ENCODE measurements around the gene GBF1.

GBF1 gene

GRCh38 chr10:102411341-102412255 lies 166.3 kb downstream of the GBF1 start:
- DNase-seq: no peak

GRCh38 chr10:102412293-102412692 lies 167.0 kb downstream of the GBF1 start:
- no peak for DNase-seq

GRCh38 chr10:102413053-102413705 lies 167.8 kb downstream of the GBF1 start:
- DNase-seq: peak; percentile 85

GRCh38 chr10:102413806-102414561 lies 168.7 kb downstream of the GBF1 start:
- DNase-seq: no peak

GRCh38 chr10:102414749-102415148 lies 169.4 kb downstream of the GBF1 start:
- no peak for DNase-seq

GRCh38 chr10:102416283-102416682 lies 171.0 kb downstream of the GBF1 start:
- DNase-seq: no peak

GRCh38 chr10:102416695-102417094 lies 171.4 kb downstream of the GBF1 start:
- no peak for DNase-seq

GRCh38 chr10:102418622-102419268 lies 173.4 kb downstream of the GBF1 start, which contains the start of gene PSD:
PSD (minus strand) TSS chr10:102418785; CDS start chr10:102417038, 1,747 bp downstream.
- peak; percentile 70 to 72 for DNase-seq

- peak; percentile 70 to 80 for DNase-seq
Measured at GRCh38 chr10:102419269-102420180, 174.2 kb downstream of the GBF1 start.

- DNase-seq: no peak
Measured at GRCh38 chr10:102420181-102420713, 174.9 kb downstream of the GBF1 start.

GRCh38 chr10:102420714-102421506 lies 175.6 kb downstream of the GBF1 start, which contains the start of gene FBXL15:
FBXL15 (plus strand) TSS chr10:102420836; CDS start chr10:102421130, 294 bp downstream.
- DNase-seq: peak; percentile 96 to 97

GRCh38 chr10:102421507-102421756 lies 176.1 kb downstream of the GBF1 start:
- DNase-seq: no peak

GRCh38 chr10:102421757-102422512 lies 176.6 kb downstream of the GBF1 start:
- DNase-seq: no peak

- peak; percentile 70 to 77 for DNase-seq
Measured at GRCh38 chr10:102422545-102423129, 177.3 kb downstream of the GBF1 start.

- DNase-seq: no peak
Measured at GRCh38 chr10:102423372-102423968, 178.1 kb downstream of the GBF1 start.

GRCh38 chr10:102424145-102424544 lies 178.8 kb downstream of the GBF1 start:
- DNase-seq: no peak

GRCh38 chr10:102424916-102425315 lies 179.6 kb downstream of the GBF1 start:
- DNase-seq: no peak

GRCh38 chr10:102425444-102425843 lies 180.1 kb downstream of the GBF1 start:
- DNase-seq: no peak

- DNase-seq: no peak
Measured at GRCh38 chr10:102426803-102427287, 181.5 kb downstream of the GBF1 start.

Measured in SHP77 (cell line).